ENCODE results near the gene FXYD7.

Gene FXYD7

GRCh38 chr19:35104361-35104760, 38.7 kb upstream of the FXYD7 start:
- Histone ChIP-seq H3F3A (ENCODE audit: insufficient read depth, low read length) (no peaks in the 10 kb centered on the region), H3K27ac (ENCODE audit: low read depth, low read length, poor library complexity, severe bottlenecking) (no peak overlapping the region), H2AFZ (ENCODE audit: low read length) (no peak overlapping the region), H3K4me3 (ENCODE audit: low read depth, low read length, poor library complexity, severe bottlenecking) (no peak overlapping the region), H3K9me3 (ENCODE audit: low read length) (no peaks in the 10 kb centered on the region), H3K9ac (ENCODE audit: low read length) (no peak overlapping the region), H3K79me2 (ENCODE audit: insufficient read depth, low read length) (no peaks in the 10 kb centered on the region), H3K4me2 (ENCODE audit: low read length) (no peak overlapping the region), H4K20me1 (ENCODE audit: insufficient read depth, low read length) (no peaks in the 10 kb centered on the region), H3K9me2 (ENCODE audit: low read depth, low read length) (no peaks in the 10 kb centered on the region), H3K4me1 (ENCODE audit: insufficient read depth, low read length, severe bottlenecking) (no peaks in the 10 kb centered on the region), H3K27me3 (ENCODE audit: insufficient read depth, low read length) (no peaks in the 10 kb centered on the region), H3K36me3 (ENCODE audit: insufficient read depth, low read length) (no peaks in the 10 kb centered on the region)
- no peak for TF ChIP-seq CTCF (IDR thresholded peaks at IDR 0.05; ENCODE audit: low read length)
- no peak for TF ChIP-seq EZH2 (IDR thresholded peaks at IDR 0.05; ENCODE audit: borderline replicate concordance, low read length)

- Histone ChIP-seq H3K9me3 (ENCODE audit: low read length) (no peaks in the 10 kb centered on the region), H3K27me3 (ENCODE audit: insufficient read depth, low read length) (no peaks in the 10 kb centered on the region), H3K9me2 (ENCODE audit: low read depth, low read length) (no peaks in the 10 kb centered on the region), H4K20me1 (ENCODE audit: insufficient read depth, low read length) (no peaks in the 10 kb centered on the region), H3K79me2 (ENCODE audit: insufficient read depth, low read length) (no peaks in the 10 kb centered on the region), H3K36me3 (ENCODE audit: insufficient read depth, low read length) (no peaks in the 10 kb centered on the region), H3K27ac (ENCODE audit: low read depth, low read length, poor library complexity, severe bottlenecking) (no peak overlapping the region), H3K4me1 (ENCODE audit: insufficient read depth, low read length, severe bottlenecking) (no peaks in the 10 kb centered on the region), H3F3A (ENCODE audit: insufficient read depth, low read length) (no peaks in the 10 kb centered on the region), H3K4me3 (ENCODE audit: low read depth, low read length, poor library complexity, severe bottlenecking) (no peak overlapping the region), H2AFZ (ENCODE audit: low read length) (no peak overlapping the region), H3K4me2 (ENCODE audit: low read length) (no peak overlapping the region), H3K9ac (ENCODE audit: low read length) (no peak overlapping the region)
- TF ChIP-seq CTCF (IDR thresholded peaks at IDR 0.05; ENCODE audit: low read length) (no peak), EZH2 (IDR thresholded peaks at IDR 0.05; ENCODE audit: borderline replicate concordance, low read length) (no peak)
Observed at GRCh38 chr19:35105047-35105410, 38.0 kb upstream of the FXYD7 start.

- H3K27me3 ChIP-seq (ENCODE audit: insufficient read depth, low read length): no peaks in the 10 kb centered on the region
- no peaks in the 10 kb centered on the region for H3K4me1 ChIP-seq (ENCODE audit: insufficient read depth, low read length, severe bottlenecking)
- H3K4me3 ChIP-seq (ENCODE audit: low read depth, low read length, poor library complexity, severe bottlenecking): no peak overlapping the region
- H3F3A ChIP-seq (ENCODE audit: insufficient read depth, low read length): no peaks in the 10 kb centered on the region
- no peak overlapping the region for H3K27ac ChIP-seq (ENCODE audit: low read depth, low read length, poor library complexity, severe bottlenecking)
- no peak overlapping the region for H3K4me2 ChIP-seq (ENCODE audit: low read length)
- H4K20me1 ChIP-seq (ENCODE audit: insufficient read depth, low read length): no peaks in the 10 kb centered on the region
- H3K9ac ChIP-seq (ENCODE audit: low read length): no peak overlapping the region
- no peaks in the 10 kb centered on the region for H3K36me3 ChIP-seq (ENCODE audit: insufficient read depth, low read length)
- no peaks in the 10 kb centered on the region for H3K9me3 ChIP-seq (ENCODE audit: low read length)
- no peak overlapping the region for H2AFZ ChIP-seq (ENCODE audit: low read length)
- H3K9me2 ChIP-seq (ENCODE audit: low read depth, low read length): no peaks in the 10 kb centered on the region
- TF ChIP-seq CTCF (IDR thresholded peaks at IDR 0.05; ENCODE audit: low read length) (no peak), EZH2 (IDR thresholded peaks at IDR 0.05; ENCODE audit: borderline replicate concordance, low read length) (no peak)
- no peaks in the 10 kb centered on the region for H3K79me2 ChIP-seq (ENCODE audit: insufficient read depth, low read length)
Observed at GRCh38 chr19:35105411-35106290, 37.4 kb upstream of the FXYD7 start.

Measured in OCI-LY1 (cell line).